Osteocyte (in vitro differentiated cells): Measurements from ENCODE around the gene RTN4R. TPM values are rescaled to one million over a fixed set of nuclear protein-coding genes. Genes with fewer than 3 reads are reported as not detected.

Source experiments
- DNase-seq: peaks from one replicate; pipeline ENCODE4 v3.0.0; 2021; ENCODE audit warnings: mixed read lengths; ENCODE audit not compliant: unreplicated experiment; ENCODE audit errors: extremely low spot score
- H3K27ac Mint-ChIP-seq: one replicate; pipeline ENCODE4 v1.8.0; 2021; ENCODE audit warnings: mild to moderate bottlenecking, mixed read lengths; ENCODE audit not compliant: unreplicated experiment
- H3K27me3 Mint-ChIP-seq: one replicate; pipeline ENCODE4 v1.8.0; 2021; ENCODE audit warnings: mixed read lengths; ENCODE audit not compliant: unreplicated experiment
- H3K36me3 Mint-ChIP-seq: one replicate; pipeline ENCODE4 v1.8.0; 2021; ENCODE audit warnings: mixed read lengths; ENCODE audit not compliant: unreplicated experiment
- H3K4me1 Mint-ChIP-seq: one replicate; pipeline ENCODE4 v1.8.0; 2021; ENCODE audit warnings: mixed read lengths; ENCODE audit not compliant: unreplicated experiment
- H3K4me3 Mint-ChIP-seq: one replicate; pipeline ENCODE4 v1.8.0; 2021; ENCODE audit warnings: mild to moderate bottlenecking, moderate library complexity, mixed read lengths; ENCODE audit not compliant: unreplicated experiment
- H3K9me3 Mint-ChIP-seq: one replicate; pipeline ENCODE4 v1.8.0; 2021; ENCODE audit warnings: mixed read lengths; ENCODE audit not compliant: unreplicated experiment
- total RNA-seq: library from RNA; stranded (reverse); gene quantifications from 2 replicates; pipeline ENCODE4 v1.2.1, GENCODE V29; 2021
- TF ChIP-seq, protein P1 (sequence below): fragments of 200-600 bp; sonication (generic); IDR thresholded peaks from 2 replicates; pipeline ENCODE4 v1.5.0; 2021; ENCODE audit warnings: antibody characterized with exemption, mild to moderate bottlenecking, moderate library complexity

The RTN4R gene
- total RNA-seq, 1 donor from 2014 or later: 1.5 TPM

DNA sequence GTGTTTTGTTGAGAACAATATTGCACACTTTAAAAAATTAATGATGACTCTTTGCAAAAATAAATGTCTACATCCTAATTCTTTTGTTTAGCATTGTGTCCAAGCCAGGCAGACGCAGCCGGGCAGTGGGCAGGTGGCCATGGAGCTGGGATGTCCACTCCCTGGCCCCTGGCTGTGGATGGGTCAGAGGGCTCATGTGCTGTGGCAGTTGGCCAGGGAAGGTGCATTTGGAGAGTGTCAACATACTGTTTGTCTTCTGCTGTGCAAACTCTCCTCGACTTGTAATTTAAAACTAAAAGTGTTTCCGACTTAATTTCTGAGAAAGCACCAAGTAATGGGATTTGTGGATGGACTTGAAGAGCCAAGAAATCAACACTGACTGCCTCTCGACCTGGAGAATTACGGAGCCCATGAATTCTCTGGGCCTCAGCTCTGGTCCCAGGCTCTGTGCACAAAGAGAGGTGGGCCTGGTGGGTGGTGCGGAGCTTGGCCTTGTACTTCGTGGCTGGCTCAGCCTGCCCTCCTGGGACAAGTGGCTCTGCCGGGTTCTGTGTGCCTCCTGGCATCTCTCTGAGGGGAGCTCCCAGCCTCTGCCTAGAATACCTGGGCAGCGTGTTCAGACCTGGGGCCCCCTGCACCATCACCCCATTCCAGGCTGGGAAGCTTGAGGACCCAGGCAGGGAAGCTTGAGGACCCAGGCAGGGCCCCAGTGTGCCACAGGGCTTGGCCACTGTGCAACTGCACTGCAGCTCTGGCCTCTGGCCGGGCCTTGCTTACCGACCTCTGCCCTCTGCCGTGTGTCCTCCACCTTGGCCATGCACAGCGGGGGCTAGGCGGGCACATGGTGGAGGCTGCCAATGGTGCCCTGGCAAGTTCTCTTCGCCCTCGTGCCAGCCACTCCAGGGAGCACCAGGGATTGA, 46.4 kb downstream of the RTN4R start:
- peaks cover 8% of the 10 kb centered on the region for H3K27me3 Mint-ChIP-seq
- no peaks in the 10 kb centered on the region for H3K9me3 Mint-ChIP-seq
- TF ChIP-seq, protein P1, sequence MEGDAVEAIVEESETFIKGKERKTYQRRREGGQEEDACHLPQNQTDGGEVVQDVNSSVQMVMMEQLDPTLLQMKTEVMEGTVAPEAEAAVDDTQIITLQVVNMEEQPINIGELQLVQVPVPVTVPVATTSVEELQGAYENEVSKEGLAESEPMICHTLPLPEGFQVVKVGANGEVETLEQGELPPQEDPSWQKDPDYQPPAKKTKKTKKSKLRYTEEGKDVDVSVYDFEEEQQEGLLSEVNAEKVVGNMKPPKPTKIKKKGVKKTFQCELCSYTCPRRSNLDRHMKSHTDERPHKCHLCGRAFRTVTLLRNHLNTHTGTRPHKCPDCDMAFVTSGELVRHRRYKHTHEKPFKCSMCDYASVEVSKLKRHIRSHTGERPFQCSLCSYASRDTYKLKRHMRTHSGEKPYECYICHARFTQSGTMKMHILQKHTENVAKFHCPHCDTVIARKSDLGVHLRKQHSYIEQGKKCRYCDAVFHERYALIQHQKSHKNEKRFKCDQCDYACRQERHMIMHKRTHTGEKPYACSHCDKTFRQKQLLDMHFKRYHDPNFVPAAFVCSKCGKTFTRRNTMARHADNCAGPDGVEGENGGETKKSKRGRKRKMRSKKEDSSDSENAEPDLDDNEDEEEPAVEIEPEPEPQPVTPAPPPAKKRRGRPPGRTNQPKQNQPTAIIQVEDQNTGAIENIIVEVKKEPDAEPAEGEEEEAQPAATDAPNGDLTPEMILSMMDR: no peak
- H3K4me3 Mint-ChIP-seq: no peak overlapping the region
- no peak for DNase-seq
- H3K4me1 Mint-ChIP-seq: no peaks in the 10 kb centered on the region
- no peaks in the 10 kb centered on the region for H3K36me3 Mint-ChIP-seq
- H3K27ac Mint-ChIP-seq: no peak overlapping the region

DNA sequence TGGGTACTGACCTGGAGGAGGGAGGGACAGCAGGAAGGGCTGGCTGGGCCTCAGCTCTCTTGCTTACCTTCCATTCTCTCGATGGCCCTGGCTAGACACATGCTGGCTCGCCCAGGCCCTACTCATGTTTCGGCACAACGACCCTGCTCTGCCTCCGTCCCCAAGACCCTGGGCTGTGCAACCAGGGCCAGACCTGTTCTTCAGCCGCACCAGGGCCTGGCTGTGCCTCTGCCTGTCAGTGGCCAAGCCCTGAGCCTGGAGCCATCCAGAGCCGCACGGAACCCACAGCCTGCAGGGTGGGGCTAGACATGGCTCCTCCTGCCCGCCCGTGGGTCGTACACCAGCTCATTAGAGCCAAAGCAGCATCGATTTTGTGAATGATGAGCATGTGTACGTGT, 47.5 kb downstream of the RTN4R start:
- TF ChIP-seq, protein P1: no peak
- Mint-ChIP-seq H3K36me3 (no peaks in the 10 kb centered on the region), H3K27me3 (peaks cover 8% of the 10 kb centered on the region), H3K4me1 (no peaks in the 10 kb centered on the region), H3K4me3 (no peak overlapping the region), H3K9me3 (no peaks in the 10 kb centered on the region), H3K27ac (no peak overlapping the region)
- no peak for DNase-seq

DNA sequence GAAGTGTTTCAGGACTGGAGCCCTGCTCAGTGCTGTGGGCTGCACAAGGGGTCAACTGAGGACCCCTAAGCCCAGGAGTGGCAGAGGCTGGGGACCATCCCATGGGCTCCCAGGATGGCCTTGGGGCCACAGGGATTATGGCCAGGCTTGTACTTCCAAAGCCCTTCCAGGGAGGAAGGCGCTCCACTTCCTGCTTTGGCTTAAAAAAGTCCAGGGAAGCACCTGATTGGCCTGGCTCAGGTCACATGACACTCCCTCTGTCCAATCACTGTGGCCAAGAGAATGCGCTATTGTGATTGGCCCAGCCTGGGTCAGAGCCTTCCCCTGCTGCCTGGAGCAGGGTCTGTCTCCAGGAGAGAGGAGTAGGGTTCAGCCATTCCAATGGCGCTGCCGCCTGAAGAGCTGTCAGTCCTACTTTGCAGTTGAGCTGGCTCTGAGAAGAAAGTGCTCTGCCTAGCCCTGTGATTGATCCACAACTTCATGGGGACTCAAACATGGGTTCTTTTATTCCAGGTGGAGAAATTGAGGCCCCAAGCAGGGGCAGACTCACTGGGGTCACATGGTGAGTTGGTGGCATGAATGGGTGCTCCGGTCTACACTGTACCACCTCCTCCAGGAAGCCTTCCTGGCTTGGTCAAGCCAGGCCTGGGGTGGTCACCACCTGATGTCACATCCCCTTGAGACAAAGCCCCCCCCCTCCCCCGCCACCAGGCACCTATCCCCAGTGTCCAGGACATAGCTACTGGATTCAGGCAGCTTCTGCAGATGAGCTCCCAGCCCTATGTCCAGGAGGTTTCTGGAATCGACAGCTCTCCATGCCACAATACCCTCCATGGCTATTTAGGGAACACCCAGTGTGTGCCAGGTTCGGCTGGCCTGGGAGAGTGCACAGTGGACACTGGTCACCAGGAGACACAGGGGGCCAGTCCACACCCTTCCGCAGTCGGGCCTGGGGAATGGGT, 48.2 kb downstream of the RTN4R start:
- TF ChIP-seq, protein P1: no peak
- H3K9me3 Mint-ChIP-seq: no peaks in the 10 kb centered on the region
- no peak overlapping the region for H3K27ac Mint-ChIP-seq
- H3K27me3 Mint-ChIP-seq: peaks cover 8% of the 10 kb centered on the region
- no peaks in the 10 kb centered on the region for H3K4me1 Mint-ChIP-seq
- DNase-seq: no peak
- no peak overlapping the region for H3K4me3 Mint-ChIP-seq
- no peaks in the 10 kb centered on the region for H3K36me3 Mint-ChIP-seq

DNA sequence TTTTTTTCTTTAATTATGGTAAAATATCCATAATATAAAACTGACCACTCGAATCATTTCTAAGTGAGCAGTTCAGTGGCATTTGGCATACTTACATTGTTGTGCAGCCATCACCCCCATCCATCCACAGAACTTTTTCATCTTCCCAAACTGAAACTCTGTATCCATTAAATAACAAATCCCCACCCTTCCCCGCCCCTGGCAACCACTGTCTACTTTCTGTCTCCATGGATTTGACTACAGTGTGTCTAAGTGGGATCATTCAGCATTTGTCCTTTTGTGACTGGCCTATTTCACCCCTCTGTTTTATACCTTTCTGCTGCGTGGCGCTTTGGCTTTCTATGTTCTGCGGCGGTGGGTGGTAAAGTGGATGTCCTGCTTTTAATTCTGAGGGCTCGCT, 49.1 kb downstream of the RTN4R start:
- no peak overlapping the region for H3K4me3 Mint-ChIP-seq
- DNase-seq: no peak
- TF ChIP-seq, protein P1: no peak
- no peak overlapping the region for H3K27ac Mint-ChIP-seq
- no peaks in the 10 kb centered on the region for H3K36me3 Mint-ChIP-seq
- no peaks in the 10 kb centered on the region for H3K4me1 Mint-ChIP-seq
- H3K9me3 Mint-ChIP-seq: no peaks in the 10 kb centered on the region
- peaks cover 8% of the 10 kb centered on the region for H3K27me3 Mint-ChIP-seq
